VCaP (cell line): Measurements from ENCODE around the gene TSPAN4.

Source experiments
- H3K27ac ChIP-seq: fragments of 450-650 bp; 2 replicates; pipeline ENCODE4 v1.5.1; 2017
- TF ChIP-seq, protein P1 (sequence below): fragments of 450-650 bp; conservative IDR thresholded peaks from 2 replicates; pipeline ENCODE4 v1.5.1; 2017; ENCODE audit warnings: mild to moderate bottlenecking, moderate library complexity

TSPAN4 gene

DNA sequence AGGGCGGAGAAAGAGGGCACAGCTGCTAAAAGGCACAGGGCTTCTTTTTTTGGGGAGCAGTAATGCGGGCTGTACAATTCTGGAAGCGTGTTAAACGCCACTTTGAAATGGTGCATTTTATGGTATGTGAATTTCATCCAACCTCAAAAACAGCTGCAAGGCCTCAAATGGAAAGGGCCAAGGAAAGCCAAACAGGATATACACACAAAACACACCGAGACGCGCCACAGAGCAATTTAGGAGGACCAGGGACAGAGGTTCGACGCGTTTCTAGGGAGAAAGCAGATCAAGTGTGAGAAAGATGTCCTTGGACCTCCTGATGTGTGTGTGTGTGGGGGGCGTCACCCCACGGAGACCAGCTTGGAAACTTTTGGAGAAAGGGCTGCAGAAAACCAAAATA, 31.1 kb downstream of the TSPAN4 start:
- no peak overlapping the region for H3K27ac ChIP-seq
- TF ChIP-seq, protein P1, sequence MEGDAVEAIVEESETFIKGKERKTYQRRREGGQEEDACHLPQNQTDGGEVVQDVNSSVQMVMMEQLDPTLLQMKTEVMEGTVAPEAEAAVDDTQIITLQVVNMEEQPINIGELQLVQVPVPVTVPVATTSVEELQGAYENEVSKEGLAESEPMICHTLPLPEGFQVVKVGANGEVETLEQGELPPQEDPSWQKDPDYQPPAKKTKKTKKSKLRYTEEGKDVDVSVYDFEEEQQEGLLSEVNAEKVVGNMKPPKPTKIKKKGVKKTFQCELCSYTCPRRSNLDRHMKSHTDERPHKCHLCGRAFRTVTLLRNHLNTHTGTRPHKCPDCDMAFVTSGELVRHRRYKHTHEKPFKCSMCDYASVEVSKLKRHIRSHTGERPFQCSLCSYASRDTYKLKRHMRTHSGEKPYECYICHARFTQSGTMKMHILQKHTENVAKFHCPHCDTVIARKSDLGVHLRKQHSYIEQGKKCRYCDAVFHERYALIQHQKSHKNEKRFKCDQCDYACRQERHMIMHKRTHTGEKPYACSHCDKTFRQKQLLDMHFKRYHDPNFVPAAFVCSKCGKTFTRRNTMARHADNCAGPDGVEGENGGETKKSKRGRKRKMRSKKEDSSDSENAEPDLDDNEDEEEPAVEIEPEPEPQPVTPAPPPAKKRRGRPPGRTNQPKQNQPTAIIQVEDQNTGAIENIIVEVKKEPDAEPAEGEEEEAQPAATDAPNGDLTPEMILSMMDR: no peak

DNA sequence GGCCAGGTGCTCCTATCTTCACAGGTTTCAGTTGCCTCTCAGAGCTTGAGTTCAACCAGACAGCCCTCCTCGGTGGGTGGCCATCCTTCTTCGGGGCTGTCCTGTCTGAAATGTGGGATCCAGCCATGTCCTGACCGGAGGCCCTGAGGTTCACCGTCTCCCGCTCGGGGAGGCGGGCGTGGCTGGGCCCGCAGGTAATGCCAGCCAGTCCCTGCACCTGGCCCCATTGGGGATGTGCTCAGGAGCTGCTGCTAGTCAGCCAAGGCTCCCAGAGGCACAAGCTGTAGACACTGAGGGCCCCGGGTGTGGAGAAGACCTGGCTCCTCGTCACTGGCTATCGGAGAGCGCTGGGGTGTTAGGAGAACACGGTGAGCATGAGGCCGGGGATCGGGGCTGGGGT, 32.6 kb downstream of the TSPAN4 start:
- H3K27ac ChIP-seq: no peak overlapping the region
- TF ChIP-seq, protein P1: no peak

DNA sequence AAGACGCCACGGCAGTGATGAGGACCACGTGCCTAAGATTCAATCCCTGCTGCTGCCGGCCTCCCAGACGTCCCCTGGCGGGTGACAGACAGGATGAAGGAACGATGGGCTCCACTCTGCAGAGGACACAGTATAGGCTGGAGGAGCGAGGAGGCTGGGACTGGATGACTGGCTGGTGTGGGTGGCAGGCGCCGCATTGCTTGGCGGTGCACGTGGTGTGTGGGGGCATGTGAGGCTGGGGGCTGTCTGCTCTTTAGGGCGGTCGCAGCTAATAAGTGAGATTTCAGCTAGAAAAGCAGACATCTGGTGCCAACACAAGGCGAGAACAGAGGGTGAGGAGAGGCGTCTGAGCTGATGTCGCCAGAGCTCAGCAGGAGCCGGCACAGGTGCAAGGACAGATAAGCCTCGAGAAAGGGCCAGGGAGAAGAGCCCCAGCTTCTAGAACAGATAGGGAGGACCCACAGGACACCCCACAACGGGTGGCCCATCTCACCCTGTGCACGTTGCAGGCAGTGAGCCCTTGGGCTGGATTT, 33.2 kb downstream of the TSPAN4 start:
- no peak overlapping the region for H3K27ac ChIP-seq
- TF ChIP-seq, protein P1: no peak

DNA sequence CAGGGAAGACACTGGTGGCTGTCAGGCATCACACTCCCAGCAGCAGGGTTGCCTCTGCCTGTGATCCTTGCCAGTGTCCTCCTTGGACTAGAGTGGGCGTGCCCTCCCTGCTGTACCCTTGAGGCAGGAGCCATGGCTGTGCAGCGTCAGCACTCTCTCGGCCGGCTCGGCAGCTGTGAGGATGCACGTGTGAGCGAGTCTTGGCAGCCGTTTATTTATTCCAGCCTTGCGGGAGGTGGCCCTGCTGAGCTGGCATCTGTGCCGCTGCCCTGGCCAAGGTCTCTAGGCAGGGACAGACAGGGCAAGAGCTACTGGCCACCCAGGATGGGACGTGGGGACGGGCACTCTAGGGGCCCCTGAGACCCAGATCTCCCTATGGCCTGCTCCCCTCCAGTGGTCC, 33.9 kb downstream of the TSPAN4 start:
- TF ChIP-seq, protein P1: no peak
- no peak overlapping the region for H3K27ac ChIP-seq

DNA sequence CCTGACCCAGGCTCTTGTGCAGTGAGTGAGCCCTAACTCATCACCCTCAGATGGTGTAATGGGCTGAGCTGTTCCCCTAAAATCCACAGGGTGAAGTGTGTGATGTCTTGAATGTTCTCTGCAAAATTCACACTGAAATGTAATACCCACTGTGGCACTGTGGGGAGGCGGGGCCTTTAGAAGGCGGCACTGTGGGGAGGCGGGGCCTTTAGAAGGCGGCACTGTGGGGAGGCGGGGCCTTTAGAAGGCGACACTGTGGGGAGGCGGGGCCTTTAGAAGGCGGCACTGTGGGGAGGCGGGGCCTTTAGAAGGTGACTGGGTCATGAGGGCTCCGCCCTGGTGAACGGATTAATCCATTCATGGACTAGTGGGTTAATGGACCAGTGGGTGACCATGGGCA, 34.9 kb downstream of the TSPAN4 start:
- H3K27ac ChIP-seq: no peak overlapping the region
- TF ChIP-seq, protein P1: no peak

DNA sequence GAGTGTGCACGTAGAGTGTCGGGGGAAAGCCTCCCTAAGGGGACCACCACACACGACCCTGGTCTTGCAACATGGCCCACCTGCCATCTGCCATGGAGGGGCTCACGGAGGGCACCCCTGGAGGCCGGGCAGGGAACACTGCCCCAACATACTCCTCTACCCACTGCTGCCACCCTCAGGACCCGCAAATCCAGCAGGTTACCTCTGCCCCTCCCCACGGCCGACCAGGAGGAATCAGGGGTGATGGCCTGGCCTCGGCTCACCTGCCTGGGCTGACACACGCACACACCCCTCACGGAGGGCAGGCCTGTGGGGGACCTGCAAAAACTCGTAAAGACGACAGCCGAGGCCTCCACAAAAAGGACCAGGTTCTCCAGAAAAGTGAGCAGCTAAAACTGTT, 37.8 kb downstream of the TSPAN4 start:
- no peak overlapping the region for H3K27ac ChIP-seq
- TF ChIP-seq, protein P1: no peak

DNA sequence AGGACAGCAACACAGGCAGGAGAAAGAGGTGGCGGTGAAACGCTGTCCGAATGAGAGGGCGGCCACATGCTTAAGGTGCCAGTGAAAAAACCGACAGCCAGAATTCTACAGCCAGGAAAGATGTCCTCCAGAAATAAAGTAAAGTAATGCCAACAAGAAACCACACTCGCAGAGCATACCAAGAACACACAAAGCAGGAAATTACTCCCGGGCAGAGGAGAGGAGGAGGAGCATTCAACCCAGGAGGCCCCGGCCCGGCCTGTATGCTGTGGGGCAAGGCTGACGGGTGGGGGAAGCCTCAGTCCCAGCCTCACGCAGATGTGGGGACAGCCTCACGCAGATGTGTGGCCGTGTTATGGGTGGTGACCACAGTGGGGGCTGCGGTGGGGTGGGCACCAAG, 39.9 kb downstream of the TSPAN4 start:
- TF ChIP-seq, protein P1: no peak
- no peak overlapping the region for H3K27ac ChIP-seq

DNA sequence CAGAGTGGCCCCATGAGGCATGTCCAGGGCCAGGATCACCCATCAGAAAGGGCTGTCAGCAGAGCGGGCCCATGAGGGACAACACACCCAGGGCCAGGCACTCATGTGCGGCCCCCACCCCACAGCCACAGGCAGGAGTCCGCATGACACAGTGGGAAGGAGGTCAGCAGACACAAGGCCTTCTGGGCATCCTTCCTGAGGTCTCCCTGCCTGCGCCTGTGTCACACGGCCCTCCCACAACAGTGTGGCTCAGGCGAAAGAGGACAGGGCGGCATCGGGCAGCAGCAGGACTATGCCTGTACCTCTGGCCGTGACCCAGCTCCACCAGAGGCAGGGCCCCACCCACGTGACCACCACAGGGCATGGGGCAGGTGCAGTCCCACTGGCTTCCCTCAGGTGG, 40.9 kb downstream of the TSPAN4 start:
- no peak overlapping the region for H3K27ac ChIP-seq
- TF ChIP-seq, protein P1: no peak
